Smooth muscle cell (in vitro differentiated cells): Measurements from ENCODE around the gene IRAK1BP1. TPM values are rescaled to one million over a fixed set of nuclear protein-coding genes. Genes with fewer than 3 reads are reported as not detected.
A peak's percentile ranks its signal among the peaks of the same experiment; 100 is the strongest.
"Not testable (repeated sequence)": the region's sequence is repeated elsewhere in the genome, so short reads cannot be mapped to it uniquely, and the experiment has no call there.

Experiments used
- DNase-seq: peaks from one replicate; lab custom pipeline; 2025; ENCODE audit not compliant: unreplicated experiment; lab: John Stamatoyannopoulos, UW
- H2AFZ ChIP-seq: fragments of 200-600 bp; sonication (generic); 2 replicates; pipeline ENCODE4 v1.6.0; 2016; ENCODE audit warnings: antibody characterized with exemption, low read depth, mild to moderate bottlenecking
- H3F3A ChIP-seq: fragments of 200-600 bp; sonication (generic); 2 replicates; pipeline ENCODE4 v1.6.0; 2017; ENCODE audit warnings: antibody characterized with exemption, low read depth
- H3K27ac ChIP-seq: fragments of 200-600 bp; sonication (generic); 2 replicates; pipeline ENCODE4 v1.5.1; 2016; ENCODE audit warnings: low read depth, mild to moderate bottlenecking
- H3K27me3 ChIP-seq: fragments of 200-600 bp; sonication (generic); 2 replicates; pipeline ENCODE4 v1.6.1; 2016; ENCODE audit warnings: low read depth, mild to moderate bottlenecking
- H3K36me3 ChIP-seq: fragments of 200-600 bp; sonication (generic); 2 replicates; pipeline ENCODE4 v1.5.1; 2016; ENCODE audit warnings: low read depth
- H3K4me1 ChIP-seq: fragments of 200-600 bp; sonication (generic); 2 replicates; pipeline ENCODE4 v1.5.1; 2016; ENCODE audit warnings: low read depth
- H3K4me2 ChIP-seq: fragments of 200-600 bp; sonication (generic); 2 replicates; pipeline ENCODE4 v1.6.0; 2016; ENCODE audit warnings: mild to moderate bottlenecking
- H3K4me3 ChIP-seq: fragments of 200-600 bp; sonication (generic); 2 replicates; pipeline ENCODE4 v1.5.1; 2016; ENCODE audit warnings: mild to moderate bottlenecking
- H3K79me2 ChIP-seq: fragments of 200-600 bp; sonication (generic); 2 replicates; pipeline ENCODE4 v1.6.0; 2016; ENCODE audit warnings: low read depth, mild to moderate bottlenecking
- H3K9ac ChIP-seq: fragments of 200-600 bp; sonication (generic); 2 replicates; pipeline ENCODE4 v1.6.0; 2016; ENCODE audit warnings: low read depth
- H3K9me3 ChIP-seq: fragments of 200-600 bp; sonication (generic); replicated peaks from 2 replicates; pipeline ENCODE4 v1.5.1; 2016; ENCODE audit warnings: low read depth
- H4K20me1 ChIP-seq: fragments of 200-600 bp; sonication (generic); 2 replicates; pipeline ENCODE4 v1.6.0; 2016; ENCODE audit warnings: low read depth
- WGBS: methylation state at CpG from one replicate; pipeline ENCODE4 v1.1.7; 2016; ENCODE audit warnings: low lambda C conversion rate; 5-methylcytosine and 5-hydroxymethylcytosine counted together
- polyA plus RNA-seq: library from polyadenylated mRNA; unstranded; fragments of >200 nt; fragmentation: Nextera tagmentation; extraction: Ambion mirVana; gene quantifications from 2 replicates; pipeline ENCODE4 v1.2.1, GENCODE V29; 2016
- total RNA-seq: library from RNA; depleted of rRNA; stranded (reverse); fragments of >200 nt; gene quantifications from 2 replicates; pipeline ENCODE4 v1.2.3, GENCODE V29; 2014
- TF ChIP-seq, protein P1 (sequence below): fragments of 200-600 bp; sonication (generic); IDR thresholded peaks from 2 replicates; pipeline ENCODE4 v1.5.1; 2017; ENCODE audit warnings: borderline replicate concordance, mild to moderate bottlenecking, antibody characterized with exemption; ENCODE audit not compliant: insufficient read depth, poor library complexity, severe bottlenecking

IRAK1BP1 gene
- total and polyA plus RNA-seq, 2 experiments from 2014 or later: 1.3 to 2.3 TPM

DNA sequence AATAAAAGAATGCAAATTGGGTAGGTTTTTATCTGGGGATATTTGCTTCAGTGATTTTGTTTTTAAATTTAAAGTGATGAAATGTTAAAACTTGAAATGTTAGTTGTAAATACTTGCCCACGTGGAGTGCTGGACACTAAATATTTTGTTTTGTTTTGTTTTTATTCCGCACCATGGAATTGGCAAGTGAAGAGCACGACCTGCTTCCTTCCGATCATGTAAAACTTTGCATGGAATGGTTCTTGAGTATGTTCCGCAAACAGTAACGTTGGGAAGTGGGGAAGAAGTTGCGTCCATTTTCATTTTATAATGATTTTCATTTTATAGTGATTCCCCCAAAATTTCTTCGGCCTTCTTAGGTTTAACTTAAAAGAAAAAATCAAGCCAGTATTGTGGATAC, 765 bp downstream of the IRAK1BP1 start:
- no peak overlapping the region for H3K27ac ChIP-seq
- H3K9me3 ChIP-seq: no peaks in the 10 kb centered on the region
- H3K79me2 ChIP-seq: peaks cover 5% of the 10 kb centered on the region
- peak overlapping the region; percentile 92 for H3K4me3 ChIP-seq
- peak overlapping the region; percentile 47 for H3K9ac ChIP-seq
- H3K27me3 ChIP-seq: no peaks in the 10 kb centered on the region
- TF ChIP-seq, protein P1, sequence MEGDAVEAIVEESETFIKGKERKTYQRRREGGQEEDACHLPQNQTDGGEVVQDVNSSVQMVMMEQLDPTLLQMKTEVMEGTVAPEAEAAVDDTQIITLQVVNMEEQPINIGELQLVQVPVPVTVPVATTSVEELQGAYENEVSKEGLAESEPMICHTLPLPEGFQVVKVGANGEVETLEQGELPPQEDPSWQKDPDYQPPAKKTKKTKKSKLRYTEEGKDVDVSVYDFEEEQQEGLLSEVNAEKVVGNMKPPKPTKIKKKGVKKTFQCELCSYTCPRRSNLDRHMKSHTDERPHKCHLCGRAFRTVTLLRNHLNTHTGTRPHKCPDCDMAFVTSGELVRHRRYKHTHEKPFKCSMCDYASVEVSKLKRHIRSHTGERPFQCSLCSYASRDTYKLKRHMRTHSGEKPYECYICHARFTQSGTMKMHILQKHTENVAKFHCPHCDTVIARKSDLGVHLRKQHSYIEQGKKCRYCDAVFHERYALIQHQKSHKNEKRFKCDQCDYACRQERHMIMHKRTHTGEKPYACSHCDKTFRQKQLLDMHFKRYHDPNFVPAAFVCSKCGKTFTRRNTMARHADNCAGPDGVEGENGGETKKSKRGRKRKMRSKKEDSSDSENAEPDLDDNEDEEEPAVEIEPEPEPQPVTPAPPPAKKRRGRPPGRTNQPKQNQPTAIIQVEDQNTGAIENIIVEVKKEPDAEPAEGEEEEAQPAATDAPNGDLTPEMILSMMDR: no peak
- peak overlapping the region; percentile 95 for H3K4me2 ChIP-seq
- DNase-seq: no peak
- H3F3A ChIP-seq: no peaks in the 10 kb centered on the region
- no peaks in the 10 kb centered on the region for H3K36me3 ChIP-seq
- no peaks in the 10 kb centered on the region for H4K20me1 ChIP-seq
- H3K4me1 ChIP-seq: peaks cover 9% of the 10 kb centered on the region
- peak overlapping the region; percentile 100 for H2AFZ ChIP-seq
- WGBS: 43% methylated on average over 8 of the region's 8 CpGs

DNA sequence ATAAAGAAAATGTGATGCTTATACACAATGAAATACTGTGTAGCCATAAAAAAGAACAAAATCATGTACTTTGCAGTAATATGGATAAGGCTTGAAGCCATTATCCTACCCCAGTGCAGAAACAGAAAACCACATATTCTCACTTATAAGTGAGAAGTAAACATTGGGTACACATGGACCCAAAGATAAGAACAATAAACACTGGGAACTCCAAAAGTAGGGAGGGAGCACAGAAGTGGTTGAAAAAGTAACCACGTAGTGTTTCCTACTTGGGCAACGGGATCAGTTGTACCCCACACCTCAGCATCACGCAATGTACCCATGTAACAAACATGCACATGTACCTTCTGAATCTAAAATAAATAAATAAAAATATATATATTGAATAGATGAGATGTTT, 8.2 kb downstream of the IRAK1BP1 start:
- no peak overlapping the region for H2AFZ ChIP-seq
- no peaks in the 10 kb centered on the region for H3K27me3 ChIP-seq
- TF ChIP-seq, protein P1: no peak
- H3F3A ChIP-seq: no peaks in the 10 kb centered on the region
- WGBS: 98% methylated on average over 3 of the region's 3 CpGs
- DNase-seq: no peak
- no peaks in the 10 kb centered on the region for H4K20me1 ChIP-seq
- H3K27ac ChIP-seq: no peak overlapping the region
- no peaks in the 10 kb centered on the region for H3K36me3 ChIP-seq
- H3K9ac ChIP-seq: no peak overlapping the region
- no peaks in the 10 kb centered on the region for H3K9me3 ChIP-seq
- no peaks in the 10 kb centered on the region for H3K79me2 ChIP-seq
- no peak overlapping the region for H3K4me2 ChIP-seq
- H3K4me3 ChIP-seq: no peak overlapping the region
- no peaks in the 10 kb centered on the region for H3K4me1 ChIP-seq

GRCh38 chr6:78883651-78884050, 16.3 kb downstream of the IRAK1BP1 start:
- H3K4me3 ChIP-seq: no peak overlapping the region
- no peak overlapping the region for H3K27ac ChIP-seq
- H3K4me1 ChIP-seq: no peaks in the 10 kb centered on the region
- no peaks in the 10 kb centered on the region for H3K79me2 ChIP-seq
- TF ChIP-seq, protein P1: no peak
- H3K36me3 ChIP-seq: no peaks in the 10 kb centered on the region
- 95% methylated on average over 5 of the region's 5 CpGs for WGBS
- DNase-seq: no peak
- H3K27me3 ChIP-seq: no peaks in the 10 kb centered on the region
- H4K20me1 ChIP-seq: no peaks in the 10 kb centered on the region
- no peaks in the 10 kb centered on the region for H3K9me3 ChIP-seq
- no peak overlapping the region for H2AFZ ChIP-seq
- H3F3A ChIP-seq: no peaks in the 10 kb centered on the region
- no peak overlapping the region for H3K9ac ChIP-seq
- no peak overlapping the region for H3K4me2 ChIP-seq

DNA sequence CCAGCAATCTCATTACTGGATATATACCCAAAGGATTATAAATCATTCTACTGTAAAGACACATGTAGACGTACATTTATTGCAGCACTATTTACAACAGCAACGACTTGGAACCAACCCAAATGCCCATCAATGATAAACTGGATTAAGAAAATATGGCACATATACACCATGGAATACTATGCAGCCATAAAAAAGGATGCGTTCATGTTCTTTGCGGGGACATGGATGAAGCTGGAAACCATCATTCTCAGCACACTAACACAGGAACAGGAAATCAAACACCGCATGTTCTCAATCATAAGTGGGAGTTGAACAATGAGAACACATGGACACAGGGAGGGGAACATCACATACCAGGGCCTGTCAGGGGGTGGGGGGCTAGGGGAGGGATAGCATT, 22.6 kb downstream of the IRAK1BP1 start:
- H3K27me3 ChIP-seq, H3K9ac ChIP-seq, H3K4me3 ChIP-seq, H3K4me2 ChIP-seq, H2AFZ ChIP-seq, H3K36me3 ChIP-seq, H3F3A ChIP-seq, H3K9me3 ChIP-seq, H3K4me1 ChIP-seq, H3K27ac ChIP-seq, DNase-seq, H4K20me1 ChIP-seq, H3K79me2 ChIP-seq: not testable (repeated sequence)
- 97% methylated on average over 5 of the region's 5 CpGs for WGBS
